ENCODE results near the gene TMPRSS6.

TMPRSS6 gene

GRCh38 chr22:37121887-37122591 lies 12.5 kb upstream of the TMPRSS6 start:
- Histone ChIP-seq H3F3A (ENCODE audit: insufficient read depth) (no peaks in the 10 kb centered on the region), H2AFZ (ENCODE audit: low read depth, low read length, severe bottlenecking) (no peak overlapping the region), H3K36me3 (ENCODE audit: low read length) (no peaks in the 10 kb centered on the region), H3K79me2 (ENCODE audit: insufficient read depth, low read length) (no peaks in the 10 kb centered on the region), H4K20me1 (ENCODE audit: low read depth, low read length) (no peaks in the 10 kb centered on the region), H3K9me2 (replicated peaks; ENCODE audit: insufficient read depth, low read length) (no peaks in the 10 kb centered on the region), H3K4me3 (ENCODE audit: insufficient read depth, low read length, poor library complexity, severe bottlenecking) (no peak overlapping the region), H3K4me2 (ENCODE audit: low read depth, low read length, poor library complexity, severe bottlenecking) (no peak overlapping the region), H3K27me3 (ENCODE audit: low read length) (no peaks in the 10 kb centered on the region), H3K27ac (ENCODE audit: low read depth, low read length) (no peak overlapping the region), H3K9me3 (ENCODE audit: insufficient read depth, low read length) (no peaks in the 10 kb centered on the region), H3K9ac (ENCODE audit: low read length) (no peak overlapping the region)
- TF ChIP-seq CTCF (IDR thresholded peaks at IDR 0.05; ENCODE audit: insufficient read depth, low read length, poor library complexity, severe bottlenecking) = no peak
- TF ChIP-seq EZH2phosphoT487 (conservative IDR thresholded peaks at IDR 0.05; ENCODE audit: low read length) = no peak

GRCh38 chr22:37120569-37121340 lies 11.2 kb upstream of the TMPRSS6 start:
- Histone ChIP-seq H3K9me2 (replicated peaks; ENCODE audit: insufficient read depth, low read length) (no peaks in the 10 kb centered on the region), H3K27ac (ENCODE audit: low read depth, low read length) (no peak overlapping the region), H2AFZ (ENCODE audit: low read depth, low read length, severe bottlenecking) (no peak overlapping the region), H3K4me2 (ENCODE audit: low read depth, low read length, poor library complexity, severe bottlenecking) (no peak overlapping the region), H3F3A (ENCODE audit: insufficient read depth) (no peaks in the 10 kb centered on the region), H4K20me1 (ENCODE audit: low read depth, low read length) (no peaks in the 10 kb centered on the region), H3K36me3 (ENCODE audit: low read length) (no peaks in the 10 kb centered on the region), H3K79me2 (ENCODE audit: insufficient read depth, low read length) (no peaks in the 10 kb centered on the region), H3K9me3 (ENCODE audit: insufficient read depth, low read length) (no peaks in the 10 kb centered on the region), H3K27me3 (ENCODE audit: low read length) (no peaks in the 10 kb centered on the region), H3K4me3 (ENCODE audit: insufficient read depth, low read length, poor library complexity, severe bottlenecking) (no peak overlapping the region), H3K9ac (ENCODE audit: low read length) (no peak overlapping the region)
- TF ChIP-seq CTCF (IDR thresholded peaks at IDR 0.05; ENCODE audit: insufficient read depth, low read length, poor library complexity, severe bottlenecking) (no peak), EZH2phosphoT487 (conservative IDR thresholded peaks at IDR 0.05; ENCODE audit: low read length) (no peak)

- Histone ChIP-seq H3K9me3 (ENCODE audit: insufficient read depth, low read length) (no peaks in the 10 kb centered on the region), H3K4me3 (ENCODE audit: insufficient read depth, low read length, poor library complexity, severe bottlenecking) (no peak overlapping the region), H3K9me2 (replicated peaks; ENCODE audit: insufficient read depth, low read length) (no peaks in the 10 kb centered on the region), H3K27me3 (ENCODE audit: low read length) (no peaks in the 10 kb centered on the region), H3K27ac (ENCODE audit: low read depth, low read length) (no peak overlapping the region), H3K9ac (ENCODE audit: low read length) (no peak overlapping the region), H4K20me1 (ENCODE audit: low read depth, low read length) (no peaks in the 10 kb centered on the region), H3K4me2 (ENCODE audit: low read depth, low read length, poor library complexity, severe bottlenecking) (no peak overlapping the region), H2AFZ (ENCODE audit: low read depth, low read length, severe bottlenecking) (no peak overlapping the region), H3F3A (ENCODE audit: insufficient read depth) (no peaks in the 10 kb centered on the region), H3K36me3 (ENCODE audit: low read length) (no peaks in the 10 kb centered on the region), H3K79me2 (ENCODE audit: insufficient read depth, low read length) (no peaks in the 10 kb centered on the region)
- no peak for TF ChIP-seq EZH2phosphoT487 (conservative IDR thresholded peaks at IDR 0.05; ENCODE audit: low read length)
- no peak for TF ChIP-seq CTCF (IDR thresholded peaks at IDR 0.05; ENCODE audit: insufficient read depth, low read length, poor library complexity, severe bottlenecking)
Measured at GRCh38 chr22:37119872-37120271, 10.4 kb upstream of the TMPRSS6 start.

Data from SU-DHL-6 (cell line).